22Rv1 (cell line): ENCODE results near the gene CD44.

ENCODE experiments used
- CTCF ChIP-seq: fragments of 450-650 bp; IDR thresholded peaks from 2 replicates; pipeline ENCODE4 v1.5.1; 2017; ENCODE audit warnings: mild to moderate bottlenecking
- ZFX ChIP-seq: fragments of 450-650 bp; IDR thresholded peaks from 2 replicates; pipeline ENCODE4 v1.6.1; 2017; ENCODE audit warnings: antibody characterized with exemption, borderline replicate concordance

DNA sequence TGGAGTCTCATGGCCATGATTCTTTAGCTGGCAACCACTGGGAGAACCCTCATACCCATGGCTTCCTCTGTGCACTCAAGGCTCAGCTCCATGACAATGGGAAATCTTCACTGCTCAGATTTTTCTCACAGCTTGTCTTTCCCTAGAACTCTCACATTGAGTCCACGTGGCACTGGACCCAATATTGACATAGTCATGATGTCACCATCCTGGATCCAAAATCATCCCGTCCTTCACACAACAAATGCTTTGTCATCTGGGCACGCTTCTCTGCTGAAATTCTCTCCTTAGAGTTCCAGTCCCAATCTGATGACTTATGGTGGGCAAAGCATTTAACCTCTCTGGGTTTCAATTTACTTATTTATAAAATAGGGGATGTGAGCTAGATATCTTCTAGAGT lies 37.7 kb upstream of the CD44 start:
- TF ChIP-seq CTCF (no peak), ZFX (no peak)
